SK-N-SH treated with all-trans-retinoic acid at 6 μM for 48 hours (cell line): ENCODE results near the gene VEZF1.

Source experiments
- CSDC2 ChIP-seq: fragments of 250-450 bp; sonication (Bioruptor Pico); IDR thresholded peaks from 2 replicates; pipeline ENCODE4 v1.5.0; 2020; ENCODE audit warnings: mild to moderate bottlenecking, moderate library complexity
- GLIS3 ChIP-seq: fragments of 250-450 bp; sonication (Bioruptor Pico); IDR thresholded peaks from 2 replicates; pipeline ENCODE4 v1.5.0; 2020; ENCODE audit warnings: mild to moderate bottlenecking, moderate library complexity
- POU6F1 ChIP-seq: fragments of 250-450 bp; sonication (Bioruptor Pico); IDR thresholded peaks from 2 replicates; pipeline ENCODE4 v1.8.0; 2021; ENCODE audit warnings: low read depth, mild to moderate bottlenecking, moderate library complexity, borderline replicate concordance

- TF ChIP-seq CSDC2 (CRISPR knock-in tag) = no peak
- no peak for TF ChIP-seq POU6F1 (CRISPR knock-in tag)
- no peak for TF ChIP-seq GLIS3
Measured at GRCh38 chr17:57943645-57944044, 44.4 kb downstream of the VEZF1 start.
